NAMALWA (cell line): ENCODE results near the gene PLPP1.

ENCODE experiments used
- DNase-seq: peaks from one replicate; pipeline ENCODE4 v3.0.0-alpha.2; 2015; ENCODE audit warnings: low spot score

Gene PLPP1

DNA sequence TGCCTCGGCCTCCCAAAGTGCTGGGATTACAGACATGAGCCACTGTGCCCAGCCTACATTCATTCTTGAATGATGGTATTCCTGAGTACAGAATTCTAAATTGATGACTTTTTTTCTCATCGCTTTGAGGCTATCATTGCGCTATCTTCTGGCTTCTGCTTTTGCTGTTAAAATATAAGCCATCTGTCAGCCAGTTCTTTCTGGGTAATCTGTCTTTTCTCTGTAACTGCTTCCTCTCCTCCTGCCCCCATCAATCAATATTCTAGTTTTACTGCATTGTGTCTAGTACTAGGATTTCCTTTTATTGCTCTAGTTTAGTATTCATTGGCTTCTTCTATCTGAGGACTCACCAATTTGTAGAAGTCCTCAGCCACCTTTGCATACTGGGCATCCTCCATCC is 89.0 kb downstream of the PLPP1 start:
- DNase-seq, result no peak

DNA sequence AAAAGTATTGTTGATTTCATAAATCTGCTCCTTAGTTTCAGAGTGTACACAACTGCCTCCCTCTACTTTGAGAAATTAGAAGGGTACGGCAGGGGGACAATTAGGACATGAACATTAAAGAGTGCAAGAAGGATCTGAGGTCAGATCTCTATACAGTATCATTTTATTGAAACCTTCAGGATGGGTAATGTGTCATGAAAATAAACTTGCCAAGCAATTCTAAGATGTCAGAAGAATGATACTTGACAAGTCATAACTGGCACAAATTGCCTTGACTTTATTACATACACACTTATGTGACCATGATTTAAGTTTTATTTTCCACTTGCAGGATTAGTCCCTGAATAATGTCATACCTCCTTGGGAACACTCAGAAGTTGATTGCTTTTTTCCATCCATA is 92.8 kb downstream of the PLPP1 start:
- no peak for DNase-seq

DNA sequence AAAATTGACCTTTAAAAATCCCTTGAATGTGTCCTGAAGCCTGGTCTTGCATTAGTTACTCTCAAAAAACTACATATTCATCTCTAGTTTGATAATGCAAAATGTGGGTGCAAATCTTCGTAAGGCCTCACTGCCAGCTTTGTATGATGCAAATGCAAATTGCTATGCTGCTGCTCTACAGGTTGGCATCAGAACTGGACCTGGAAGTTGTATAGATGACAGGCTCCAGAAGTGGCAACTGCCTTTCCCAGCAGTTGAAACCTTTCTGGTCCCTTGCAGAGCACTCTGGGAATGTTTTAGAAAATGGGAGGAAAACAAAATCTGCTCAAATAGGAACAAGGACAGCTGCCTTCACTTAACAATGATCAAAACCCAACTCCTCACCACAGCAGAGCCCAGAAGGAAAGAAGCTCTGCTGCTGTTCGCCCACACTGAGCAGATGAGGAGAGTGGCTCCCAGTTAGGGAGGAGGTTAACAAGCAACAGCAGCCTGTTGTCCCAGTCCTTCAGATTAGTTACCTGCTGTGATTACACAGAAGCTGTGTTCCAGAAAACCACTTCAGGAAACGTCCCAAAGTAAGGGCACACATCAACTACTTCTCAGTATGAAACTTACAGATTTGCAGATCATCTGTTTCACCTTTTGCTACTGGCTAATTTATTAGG is 93.5 kb downstream of the PLPP1 start:
- DNase-seq, result no peak

DNA sequence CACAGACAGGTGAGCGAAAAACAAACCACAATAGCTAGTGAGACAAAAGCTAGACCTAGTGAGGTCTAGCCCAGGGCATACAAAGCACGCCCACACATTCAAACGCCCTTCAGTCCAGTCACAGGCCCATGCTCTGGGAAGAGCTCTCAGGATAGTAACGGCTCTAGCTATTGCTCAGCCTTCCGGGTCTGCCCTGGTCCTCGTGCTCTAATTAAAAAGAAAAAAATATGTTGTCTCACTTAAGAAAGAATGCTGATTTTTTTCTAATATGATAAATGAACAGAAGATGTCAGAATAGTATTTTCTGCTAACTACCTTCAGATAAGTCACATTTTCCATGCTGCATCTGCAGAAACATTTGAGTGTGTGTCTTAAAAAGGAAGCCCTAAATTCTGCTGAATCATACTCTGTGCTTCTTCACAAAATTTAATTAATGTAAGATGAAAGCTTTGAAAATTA is 94.5 kb downstream of the PLPP1 start:
- no peak for DNase-seq

DNA sequence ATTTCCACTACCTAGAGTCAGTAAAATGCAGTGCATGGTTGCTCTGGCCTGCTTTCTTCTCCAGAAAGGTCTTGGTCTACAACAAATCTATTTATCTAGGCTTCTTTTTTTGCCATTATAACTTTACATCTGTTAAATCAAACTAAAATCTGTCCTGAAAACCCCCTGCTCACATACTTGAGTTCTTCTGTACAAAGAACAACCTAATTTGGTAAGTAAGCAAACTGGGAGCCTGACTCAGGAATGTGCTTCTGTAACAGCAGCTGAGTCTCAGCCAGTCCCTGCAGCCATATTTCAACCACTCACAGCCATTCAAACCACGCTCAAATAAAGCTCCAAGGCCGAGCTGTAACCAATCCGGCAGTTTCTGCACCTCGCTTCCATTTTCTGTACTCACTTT is 95.8 kb downstream of the PLPP1 start:
- DNase-seq, result no peak

DNA sequence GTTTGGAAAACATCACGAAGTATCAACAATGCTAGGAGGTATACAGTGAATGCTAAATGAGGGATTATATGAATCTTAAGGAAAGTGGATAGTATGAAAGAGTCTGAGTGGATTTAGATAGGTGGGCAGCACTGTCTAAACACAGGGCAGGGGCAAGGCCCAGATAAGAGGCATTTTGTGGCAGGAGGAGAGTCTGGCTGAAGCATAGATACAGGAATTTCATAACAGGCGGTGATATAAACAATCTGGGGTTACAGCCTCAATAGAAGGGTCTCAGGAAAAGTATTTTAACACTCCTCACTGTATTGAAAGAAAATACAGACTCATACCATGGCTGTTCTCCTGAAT is 96.9 kb downstream of the PLPP1 start:
- no peak for DNase-seq

DNA sequence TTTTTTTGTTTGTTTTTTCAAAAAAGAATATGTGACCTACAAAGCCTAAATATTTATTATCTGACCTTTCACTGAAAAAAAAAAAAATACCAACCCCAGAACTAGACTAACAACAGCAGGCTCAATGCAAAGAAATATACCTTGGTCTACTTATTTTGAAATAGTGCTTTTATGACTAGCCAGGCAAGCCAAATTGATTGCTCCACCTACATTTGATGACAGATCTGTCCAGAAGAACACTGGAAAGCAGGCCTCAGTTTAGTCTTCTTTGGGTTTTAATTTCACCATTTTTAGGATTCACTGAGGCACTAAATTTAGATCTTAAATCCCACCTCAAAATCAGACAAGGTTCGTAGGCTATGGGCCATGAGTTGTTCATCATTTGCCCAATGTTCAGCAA is 97.3 kb downstream of the PLPP1 start:
- no peak for DNase-seq

DNA sequence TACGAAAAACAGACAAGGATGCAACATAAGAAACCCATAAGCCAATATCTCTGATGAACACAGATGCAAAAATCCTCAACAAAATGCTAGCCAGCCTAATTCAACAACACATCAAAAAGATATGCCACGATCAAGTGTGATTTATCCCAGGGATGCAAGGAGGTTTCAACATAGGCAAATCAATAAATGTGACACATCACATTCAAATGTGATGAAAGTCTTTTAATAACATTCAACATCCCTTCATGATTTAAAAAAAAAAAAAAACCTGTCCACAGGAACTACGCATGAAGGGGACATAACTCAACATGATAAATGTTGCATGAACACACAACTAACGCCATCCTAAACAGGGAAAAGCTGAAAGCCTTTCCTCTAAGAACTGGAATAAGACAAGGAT is 102.2 kb downstream of the PLPP1 start:
- DNase-seq, result no peak

DNA sequence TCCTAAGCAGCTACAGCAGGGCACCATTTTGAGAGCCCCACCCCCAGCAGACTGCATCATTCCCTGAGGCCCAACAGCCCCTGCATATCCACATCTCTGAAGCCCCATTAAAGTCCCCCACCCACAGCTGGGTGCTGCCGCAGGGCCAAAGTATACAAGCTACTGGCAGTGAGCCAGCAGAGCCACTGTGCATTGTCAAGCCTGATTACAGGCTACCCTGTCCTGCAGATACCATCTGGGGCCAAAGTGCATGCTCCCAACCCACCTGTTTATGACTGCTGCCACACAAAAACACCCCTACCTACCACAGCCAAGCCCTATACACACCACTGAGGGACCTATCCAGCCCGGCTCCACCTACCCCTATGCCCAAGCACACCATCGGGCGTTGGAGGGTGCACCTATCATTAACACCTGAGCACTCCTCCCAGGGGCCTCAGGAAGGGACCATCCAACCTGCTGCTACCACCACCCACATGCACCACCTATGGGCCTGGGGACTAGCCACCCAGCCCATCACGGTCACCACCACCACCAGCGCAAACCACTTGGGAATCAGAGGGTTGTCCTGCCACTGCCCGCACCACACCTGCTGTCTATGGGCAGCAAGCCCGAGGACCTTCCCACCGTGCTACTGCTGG is 105.0 kb downstream of the PLPP1 start:
- no peak for DNase-seq

DNA sequence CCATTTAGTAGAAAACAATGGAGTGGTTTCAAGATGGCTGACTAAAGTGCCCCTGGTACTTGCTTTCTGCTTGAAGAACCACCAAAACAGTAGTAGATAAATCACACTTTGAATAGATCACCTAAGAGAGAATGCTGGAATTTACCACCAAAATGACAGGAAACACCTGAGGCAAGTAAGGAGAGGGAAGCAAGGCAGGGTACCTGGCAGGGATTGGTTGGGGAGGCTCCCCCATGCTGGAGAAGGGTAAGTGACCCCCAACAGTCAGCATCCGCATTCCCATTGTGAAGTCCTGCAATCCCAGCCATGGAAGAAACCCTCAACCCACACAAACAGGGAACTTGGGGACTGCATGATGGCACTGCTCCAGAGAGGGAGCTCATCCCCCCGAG is 105.5 kb downstream of the PLPP1 start:
- no peak for DNase-seq

DNA sequence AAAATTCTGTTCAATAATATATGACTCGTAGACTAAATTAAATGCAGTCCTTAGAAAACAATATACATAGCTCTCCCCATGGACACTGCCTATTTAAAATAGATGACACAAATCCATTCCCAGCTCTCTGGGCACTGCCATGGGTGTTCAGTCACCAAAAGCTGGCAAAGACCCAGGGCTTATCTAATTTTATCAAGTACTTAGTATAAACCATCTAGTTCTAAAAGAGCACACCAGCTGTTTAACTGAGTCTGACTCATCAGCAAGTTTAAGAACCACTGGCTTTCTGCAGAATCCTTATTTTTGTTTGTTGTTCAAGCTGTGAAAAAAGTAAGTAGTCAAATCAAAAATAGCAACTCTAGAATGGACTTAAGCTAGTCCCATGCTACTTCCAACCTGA is 107.6 kb downstream of the PLPP1 start:
- no peak for DNase-seq

DNA sequence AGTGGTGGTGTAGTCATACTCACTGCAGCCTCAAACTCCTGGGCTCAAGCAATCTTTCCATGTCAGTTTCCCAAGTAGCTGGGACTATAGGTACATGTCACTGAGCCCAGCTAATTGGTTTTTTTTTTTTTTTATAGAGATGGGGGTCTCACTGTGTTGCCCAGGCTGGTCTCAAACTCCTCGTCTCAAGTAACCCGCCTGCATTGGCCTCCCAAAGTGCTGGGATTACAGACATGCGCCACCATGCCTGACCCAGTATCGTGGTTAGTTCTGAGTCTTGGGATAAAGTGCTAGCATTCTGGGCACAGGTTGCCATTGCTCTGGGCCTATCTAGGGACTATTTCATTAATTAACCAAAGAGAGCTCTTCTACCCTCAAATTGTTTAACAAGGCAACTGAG is 108.3 kb downstream of the PLPP1 start:
- no peak for DNase-seq

DNA sequence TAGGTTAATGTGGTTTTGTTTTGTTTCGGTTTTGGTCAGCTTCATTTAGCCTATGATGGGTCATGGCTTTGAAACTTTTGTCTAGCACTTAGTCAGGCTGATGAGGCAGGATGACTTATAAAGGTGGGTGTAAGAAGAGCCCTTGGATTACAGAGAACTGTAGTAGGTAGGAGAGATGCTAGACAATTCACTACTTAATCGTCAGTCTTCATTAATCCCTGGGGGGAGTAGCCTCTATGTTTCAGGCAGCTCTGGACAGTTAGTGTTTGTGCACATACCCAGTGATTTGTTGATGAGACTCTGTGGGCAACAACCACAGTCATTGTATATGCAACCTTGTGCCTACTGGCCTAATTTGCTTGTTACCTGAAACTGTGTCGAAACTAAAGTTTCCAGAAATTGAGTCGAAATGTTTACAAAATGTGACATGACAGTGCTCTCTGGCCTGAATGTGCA is 113.7 kb downstream of the PLPP1 start:
- no peak for DNase-seq

DNA sequence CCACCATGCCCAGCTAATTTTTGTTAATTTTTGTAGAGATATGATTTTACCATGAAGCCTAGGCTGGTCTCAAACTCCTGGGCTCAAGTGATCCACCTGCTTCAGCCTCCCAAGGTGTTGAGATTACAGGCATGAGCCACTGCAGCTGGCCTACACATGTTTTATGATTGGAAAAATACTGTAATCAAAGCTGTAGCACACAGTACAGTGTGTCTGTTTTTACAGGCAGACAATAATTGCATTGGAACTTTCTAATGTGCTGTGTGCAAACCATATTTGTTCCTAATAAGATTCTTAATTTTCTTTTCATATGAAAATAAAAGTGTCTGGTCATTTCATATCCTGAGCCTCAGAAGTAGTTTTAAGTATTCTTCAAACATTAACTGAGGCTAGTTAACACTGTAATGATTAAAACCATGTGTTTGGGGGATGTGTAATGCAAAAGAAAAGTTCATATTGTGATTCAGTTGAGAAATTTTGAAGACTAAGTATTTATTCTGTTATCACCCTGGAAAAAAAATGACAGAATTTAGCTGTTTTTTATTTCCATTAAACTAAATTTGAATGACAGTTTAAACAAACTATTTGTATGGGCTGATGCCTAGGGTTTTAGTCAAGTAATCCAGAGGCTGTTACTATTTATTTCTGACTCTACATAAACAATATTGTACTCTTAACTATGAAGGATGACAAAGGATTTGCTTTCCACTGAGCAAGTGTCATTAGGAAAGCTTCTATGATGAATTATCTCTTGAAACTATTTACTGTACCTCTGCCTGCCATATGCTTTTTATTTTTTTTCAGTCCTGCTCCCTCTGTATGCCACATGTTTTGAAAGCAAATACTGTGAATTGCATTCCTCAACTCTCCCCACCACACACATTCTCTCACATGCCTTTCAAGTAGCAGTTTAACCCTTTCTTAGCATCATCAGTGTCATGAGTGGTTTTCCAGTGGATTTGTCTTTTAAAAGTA is 115.5 kb downstream of the PLPP1 start:
- DNase-seq, result no peak

DNA sequence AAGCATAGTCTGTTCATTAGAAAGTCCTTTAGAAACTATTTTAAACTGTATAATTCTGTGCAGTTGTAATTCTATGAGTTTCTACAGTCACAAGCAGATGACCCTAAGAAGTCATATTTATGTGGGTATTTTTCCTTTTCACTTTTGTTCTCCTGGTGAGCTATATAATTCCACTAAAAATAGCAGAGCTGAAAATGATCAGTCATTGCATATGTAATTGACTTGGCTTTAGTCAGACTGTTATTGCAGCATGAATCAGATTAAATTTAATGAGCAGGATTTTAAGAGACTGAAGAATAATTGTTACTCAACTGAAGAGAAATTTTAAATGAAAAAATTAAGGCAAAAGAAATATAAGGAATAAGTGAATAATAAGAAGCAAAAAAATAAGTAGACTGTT is 118.5 kb downstream of the PLPP1 start:
- DNase-seq, result no peak

DNA sequence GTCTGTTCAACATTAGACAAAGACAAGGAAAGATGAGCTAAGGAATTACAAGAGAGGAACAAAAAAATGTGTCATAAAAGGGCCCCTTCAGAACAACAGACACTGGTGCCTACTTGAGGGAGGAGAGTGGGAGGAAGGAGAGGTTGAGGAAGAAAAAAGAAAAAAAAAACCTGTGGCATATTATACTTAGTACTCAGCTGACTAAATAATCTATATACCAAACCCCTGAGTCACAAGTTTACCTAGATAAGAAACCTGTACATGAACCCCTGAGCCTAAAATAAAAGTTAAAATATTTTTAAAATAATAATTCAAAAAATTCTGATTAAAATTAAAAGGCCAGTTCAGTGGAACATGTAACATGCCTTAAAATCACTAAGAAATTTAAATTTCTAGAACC is 119.7 kb downstream of the PLPP1 start:
- no peak for DNase-seq

DNA sequence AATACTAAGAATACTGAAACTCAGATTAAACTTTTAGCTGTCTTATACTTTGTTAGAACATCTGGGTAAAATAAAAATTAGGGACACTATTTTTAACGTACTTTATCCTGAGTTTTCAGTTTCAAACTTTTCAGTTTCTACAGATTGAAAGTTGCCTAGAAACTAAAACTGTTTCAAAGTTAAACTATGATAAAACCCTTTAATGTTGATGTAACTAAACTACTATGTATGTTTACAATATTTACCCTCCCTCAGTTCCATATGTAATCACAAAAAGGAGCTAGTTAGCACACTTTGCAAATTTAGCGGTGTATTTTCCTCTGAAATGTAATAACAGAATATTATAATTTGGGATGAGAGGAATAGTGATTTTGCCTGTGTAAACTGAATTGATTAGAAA is 121.1 kb downstream of the PLPP1 start:
- DNase-seq, result no peak

DNA sequence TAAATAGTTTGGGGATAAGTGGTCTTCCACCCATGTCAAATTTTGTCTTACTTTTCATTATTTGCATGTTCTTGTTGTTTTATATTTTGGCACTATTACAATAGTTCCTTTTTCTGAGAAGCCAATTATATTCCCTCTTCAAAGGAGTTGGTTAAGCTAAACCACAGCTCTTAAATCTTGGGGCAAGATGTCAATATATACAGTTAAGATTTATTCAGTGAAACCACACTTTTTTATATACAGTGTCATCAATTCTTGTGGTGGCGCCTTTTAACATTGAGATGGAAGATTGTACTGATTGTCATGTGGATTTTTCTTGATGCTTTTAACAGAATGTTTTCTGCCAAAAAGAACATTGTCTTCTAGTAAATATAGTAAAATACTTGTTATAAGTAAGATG is 122.9 kb downstream of the PLPP1 start:
- no peak for DNase-seq

DNA sequence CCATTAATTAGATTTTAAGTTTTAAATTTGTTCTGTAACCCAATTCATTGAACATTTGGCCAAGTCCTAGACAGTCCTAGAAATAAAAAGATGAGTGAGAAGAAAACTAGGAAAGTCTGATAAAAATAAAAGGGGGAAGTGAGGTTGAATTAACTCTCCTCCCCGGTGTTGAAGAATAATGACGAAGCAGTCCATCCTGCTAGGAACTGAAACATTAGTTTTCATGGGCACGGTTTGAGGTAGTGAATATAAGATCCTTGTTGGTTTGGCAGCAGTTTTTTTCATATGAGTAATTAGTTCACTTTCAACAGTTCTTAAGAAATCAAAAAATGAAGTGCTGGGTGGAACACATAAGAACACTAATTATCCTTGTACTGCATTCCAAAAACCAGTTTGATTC is 123.9 kb downstream of the PLPP1 start:
- no peak for DNase-seq

DNA sequence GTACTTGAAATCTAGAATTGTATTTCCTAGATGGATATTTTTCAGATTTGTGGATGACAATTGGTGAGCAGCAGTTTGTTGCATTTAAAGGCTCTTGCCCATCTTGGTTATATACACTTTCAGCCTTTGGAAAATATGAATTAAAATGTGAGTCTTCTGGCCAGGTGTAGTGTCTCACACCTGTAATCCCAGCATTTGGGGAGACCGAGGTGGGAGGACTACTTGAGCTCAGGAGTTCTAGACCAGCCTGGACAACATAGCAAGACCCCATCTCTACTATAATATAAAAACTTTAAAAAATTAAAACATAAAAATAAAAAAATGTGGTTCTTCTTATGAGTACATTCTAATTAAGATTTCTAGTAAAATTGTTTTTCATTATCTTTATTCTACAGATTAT is 125.0 kb downstream of the PLPP1 start:
- no peak for DNase-seq

DNA sequence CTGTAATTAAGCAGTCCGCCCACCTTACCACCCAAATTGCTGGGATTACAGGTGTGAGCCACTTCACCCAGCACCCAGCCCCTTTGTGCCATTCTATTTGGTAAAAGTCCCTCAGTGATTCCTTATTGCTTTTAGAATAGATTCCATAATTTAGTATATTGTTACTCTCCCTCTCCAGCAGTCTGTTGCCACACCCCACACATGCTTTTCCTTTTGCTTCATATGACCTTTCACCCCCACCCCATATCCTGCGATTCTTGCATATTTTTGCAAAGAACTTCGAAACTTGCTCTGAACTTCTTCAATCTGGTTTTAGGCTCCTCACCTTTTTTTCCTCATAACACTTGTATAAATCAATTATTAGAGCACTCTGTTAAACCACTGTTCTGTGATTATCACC is 126.8 kb downstream of the PLPP1 start:
- no peak for DNase-seq

DNA sequence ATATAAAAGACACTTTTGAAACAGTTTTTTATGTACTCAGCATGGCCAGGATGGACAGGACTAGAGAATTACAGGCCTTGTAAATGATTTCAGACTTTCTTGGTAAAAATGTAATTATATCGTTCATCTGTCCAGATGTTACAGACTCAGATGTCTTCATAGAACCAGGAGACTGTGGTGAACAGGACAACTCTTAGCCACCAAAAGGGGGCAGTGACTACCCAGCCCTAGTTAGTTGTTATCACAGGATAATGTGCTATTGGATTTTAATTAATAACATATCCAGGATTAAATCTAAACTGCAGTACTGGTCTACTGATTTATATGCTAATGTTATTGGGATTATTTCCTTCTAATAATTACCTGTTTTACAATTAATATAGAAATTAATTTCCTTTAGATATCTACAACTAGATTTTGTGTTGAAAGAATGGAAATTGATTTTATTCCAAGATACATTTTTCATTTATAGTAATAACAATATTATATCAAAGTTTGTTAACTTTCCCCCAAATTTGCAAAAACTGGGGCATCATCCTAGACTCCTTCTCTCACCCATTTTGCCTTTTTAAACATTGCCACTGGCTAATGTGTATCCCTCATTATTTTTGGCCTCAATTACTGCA is 127.6 kb downstream of the PLPP1 start:
- DNase-seq, result peak; percentile 31

DNA sequence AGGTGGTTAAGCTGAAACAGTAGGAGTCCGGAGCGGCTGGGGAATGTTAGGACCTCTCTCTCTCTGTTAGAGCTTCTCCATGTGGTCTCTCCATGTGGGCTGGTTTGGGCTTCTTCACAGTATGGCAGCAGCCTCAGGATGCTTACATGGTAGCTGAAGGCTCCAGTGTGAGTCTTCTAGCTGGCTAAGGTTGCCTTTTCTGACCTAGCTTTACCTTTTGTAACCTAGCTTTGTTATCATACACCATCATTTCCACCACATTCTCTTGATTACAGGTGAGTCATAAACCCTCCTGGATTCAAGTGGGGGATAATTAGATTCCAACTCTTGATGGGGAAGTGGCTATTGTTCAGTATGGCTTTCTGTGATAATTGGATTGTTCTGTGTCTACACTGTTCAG is 128.5 kb downstream of the PLPP1 start:
- DNase-seq, result no peak
